Endothelial cell of umbilical vein (primary cell): ENCODE results near the gene SDSL. TPM values are rescaled to one million over a fixed set of nuclear protein-coding genes. Genes with fewer than 3 reads are reported as not detected.

ENCODE experiments used
- BruUV-seq: library from RNA; stranded (reverse); fragments of 400-500 nt; replicated peaks from 2 replicates; lab custom pipeline; 2021; lab: Mats Ljungman, UMichigan
- CTCF ChIA-PET: fragments of 300-600, 350-600 bp; sonication (Branson Sonifier 250); formaldehyde crosslinking; loops from one replicate; lab custom pipeline; 2021; ENCODE audit warnings: antibody characterized with exemption, inconsistent platforms; lab: Charles Lee
- POLR2A ChIA-PET: fragments of 300-600, 350-600 bp; sonication (Branson Sonifier 250); formaldehyde crosslinking; loops from one replicate; lab custom pipeline; 2021; ENCODE audit warnings: antibody characterized with exemption, inconsistent platforms; lab: Charles Lee
- DNase-seq: peaks from one replicate; pipeline ENCODE4 v3.0.0-alpha.2; 2011; ENCODE audit warnings: low read depth, low spot score
- FAIRE-seq: peaks from 2 replicates; lab custom pipeline; 2011; peaks lifted over from hg19 to GRCh38; lab: Jason Lieb, UNC
- H2AFZ ChIP-seq: 2 replicates; pipeline ENCODE4 v1.6.0; 2012; ENCODE audit warnings: low read depth, low read length, control low read depth, inconsistent platforms
- H3K27ac ChIP-seq: 2 replicates; pipeline ENCODE4 v1.5.1; 2011; ENCODE audit warnings: low read depth, mild to moderate bottlenecking, control low read depth, low read length, moderate library complexity; ENCODE audit not compliant: insufficient read depth
- H3K27me3 ChIP-seq, 2 experiments: 2 replicates each; pipeline versions ENCODE4 v1.6.0 to v1.6.1; 2011; ENCODE audit warnings: low read length in 2 of 2, mixed read lengths in 1 of 2; ENCODE audit not compliant: control insufficient read depth in 2 of 2, insufficient read depth in 2 of 2
- H3K36me3 ChIP-seq, 2 experiments: 2 replicates in 1 of 2; 3 replicates in 1 of 2; pipeline ENCODE4 v1.5.1; 2011; ENCODE audit warnings: low read length in 2 of 2, mild to moderate bottlenecking in 1 of 2, moderate library complexity in 1 of 2; ENCODE audit not compliant: control insufficient read depth in 2 of 2, insufficient read depth in 2 of 2; ENCODE audit errors: extremely low read depth in 1 of 2
- H3K4me1 ChIP-seq: 3 replicates; pipeline ENCODE4 v1.5.1; 2011; ENCODE audit warnings: mild to moderate bottlenecking, low read length; ENCODE audit not compliant: control insufficient read depth, insufficient read depth; ENCODE audit errors: extremely low read depth
- H3K4me2 ChIP-seq: 2 replicates; pipeline ENCODE4 v1.6.1; 2011; ENCODE audit warnings: low read length, control low read depth, mixed read lengths; ENCODE audit not compliant: insufficient read depth
- H3K4me3 ChIP-seq, 3 experiments: fragments of 200-600 bp in 1 of 3; sonication (generic), shearing (Covaris generic) in 1 of 3; replicated peaks in 1 of 3; 2 replicates each; pipeline ENCODE4 v1.5.1; 2011 to 2016; ENCODE audit warnings: control low read depth in 3 of 3, low read length in 3 of 3, mild to moderate bottlenecking in 2 of 3, inconsistent platforms in 1 of 3, low read depth in 1 of 3, moderate library complexity in 1 of 3; ENCODE audit not compliant: insufficient read depth in 1 of 3
- H3K79me2 ChIP-seq: 2 replicates; pipeline ENCODE4 v1.6.0; 2012; ENCODE audit warnings: low read length, inconsistent platforms; ENCODE audit not compliant: control insufficient read depth, insufficient read depth
- H3K9ac ChIP-seq: replicated peaks from 2 replicates; pipeline ENCODE3; 2011; ENCODE audit warnings: low read length, control low read depth; ENCODE audit not compliant: insufficient read depth; ENCODE audit errors: extremely low read depth
- H3K9me1 ChIP-seq: replicated peaks from 3 replicates; pipeline ENCODE4 v1.6.0; 2011; ENCODE audit warnings: mild to moderate bottlenecking, low read length; ENCODE audit not compliant: control insufficient read depth, insufficient read depth; ENCODE audit errors: extremely low read depth
- H3K9me3 ChIP-seq: replicated peaks from 2 replicates; pipeline ENCODE4 v1.5.1; 2012; ENCODE audit warnings: low read length, inconsistent platforms; ENCODE audit not compliant: control insufficient read depth, insufficient read depth
- H4K20me1 ChIP-seq: replicated peaks from 2 replicates; pipeline ENCODE3; 2011; ENCODE audit warnings: mild to moderate bottlenecking, low read length; ENCODE audit not compliant: control insufficient read depth, insufficient read depth; ENCODE audit errors: extremely low read depth
- EZH2 ChIP-seq: IDR thresholded peaks from 2 replicates; pipeline ENCODE4 v1.6.1; 2012; ENCODE audit warnings: borderline replicate concordance, low read depth, mild to moderate bottlenecking, moderate library complexity, low read length, inconsistent platforms; ENCODE audit not compliant: severe bottlenecking
- FOS ChIP-seq: IDR thresholded peaks from 2 replicates; pipeline ENCODE4 v1.6.1; 2011; ENCODE audit warnings: mild to moderate bottlenecking, low read length, moderate library complexity, borderline replicate concordance; ENCODE audit not compliant: insufficient read depth
- GATA2 ChIP-seq: IDR thresholded peaks from 2 replicates; pipeline ENCODE4 v1.7.0; 2011; ENCODE audit warnings: low read depth, mild to moderate bottlenecking, moderate library complexity, mixed read lengths, low read length; ENCODE audit not compliant: insufficient read length, insufficient read depth
- JUN ChIP-seq: IDR thresholded peaks from 2 replicates; pipeline ENCODE4 v1.6.1; 2011; ENCODE audit warnings: borderline replicate concordance, low read depth; ENCODE audit not compliant: insufficient read length, insufficient read depth
- MYC ChIP-seq: IDR thresholded peaks from one replicate; pipeline ENCODE4 v1.6.1; 2011; ENCODE audit warnings: mild to moderate bottlenecking, low read depth, low read length
- POLR2A ChIP-seq: IDR thresholded peaks from 2 replicates; pipeline ENCODE4 v1.6.1; 2012; ENCODE audit warnings: low read depth, mild to moderate bottlenecking, control low read depth, low read length
- dilution Hi-C: fragments of 300-500 bp; cut with MboI; formaldehyde crosslinking; loops from one replicate; pipeline ENCODE4 v1.15.0; 2019; ENCODE audit warnings: low sequenced_read_pairs; ENCODE audit not compliant: extremely low pct_ligation_motif_present
- intact Hi-C: fragments of 100-400 bp; cut with micrococcal nuclease; formaldehyde crosslinking; loops from one replicate; pipeline ENCODE4 v1.10.0; 2022
- polyA plus RNA-seq, 4 experiments: library from polyadenylated mRNA; depleted of rRNA in 3 of 4; stranded (reverse) in 3 of 4; unstranded in 1 of 4; fragments of >200 nt; gene quantifications; 2 replicates each; pipeline versions ENCODE4 v1.2.1 to v1.2.3, GENCODE V29; 2011 to 2012; ENCODE audit warnings: missing spikeins in 1 of 4
- total RNA-seq: library from RNA; stranded (reverse); gene quantifications from 2 replicates; pipeline ENCODE4 v1.2.3, GENCODE V29; 2021
- TF ChIP-seq, protein P1 (sequence below): IDR thresholded peaks from 2 replicates; pipeline ENCODE4 v1.6.1; 2011; ENCODE audit not compliant: insufficient read depth, insufficient read length

SDSL gene
- total and polyA plus RNA-seq, 2 donors (not counting 3 experiments of a cell fraction or from before 2014, with no cell fraction given) = 5.7 to 16.9 TPM

DNA sequence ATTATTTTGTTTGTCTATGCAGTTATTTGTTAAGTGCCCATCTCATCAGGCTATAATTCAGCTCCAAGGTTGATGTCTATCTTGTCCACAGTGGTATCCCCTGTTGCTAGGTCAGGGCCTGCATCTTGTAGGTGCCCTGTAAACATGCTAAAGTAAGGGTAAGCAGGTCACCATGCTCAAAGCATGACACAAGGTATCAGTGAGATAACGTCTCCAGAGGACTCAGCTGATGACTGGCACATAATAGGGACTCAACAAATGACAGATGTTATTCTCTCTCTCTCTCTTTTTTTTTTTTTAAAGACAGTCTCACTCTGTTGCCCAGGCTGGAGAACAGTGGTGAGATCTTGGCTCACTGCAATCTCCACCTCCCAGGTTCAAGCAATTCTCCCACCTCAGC lies 2.3 kb downstream of the SDSL start:
- no peaks in the 10 kb centered on the region for H3K27me3 ChIP-seq
- no peak overlapping the region for H2AFZ ChIP-seq
- POLR2A ChIA-PET = interaction anchor here (0.6 kb wide), 1 partner anchor 227 kb away, joined by 7 read pairs; no protein-coding TSS in a partner anchor
- DNase-seq (no peak), FAIRE-seq (no peak)
- BruUV-seq = no TSS peak
- CTCF ChIA-PET = interaction anchor here (0.6 to 2.8 kb wide), 21 partner anchors 8 to 524 kb away, joined by 3 to 42 read pairs (median 6); partner anchors contain the start of genes RITA1, SDS and TPCN1
- no peak overlapping the region for H3K9ac ChIP-seq
- H3K4me1 ChIP-seq = peaks cover 7% of the 10 kb centered on the region
- no peaks in the 10 kb centered on the region for H3K9me1 ChIP-seq
- H3K4me2 ChIP-seq = no peak overlapping the region
- dilution Hi-C loops = no loop called here
- no peak overlapping the region for H3K4me3 ChIP-seq
- H3K36me3 ChIP-seq = no peaks in the 10 kb centered on the region
- no peaks in the 10 kb centered on the region for H3K79me2 ChIP-seq
- no peaks in the 10 kb centered on the region for H3K9me3 ChIP-seq
- H3K27ac ChIP-seq = no peak overlapping the region
- intact Hi-C loops = loop anchor here (2.0 kb wide), 1 partner anchor 376 kb away; no protein-coding TSS in a partner anchor
- no peaks in the 10 kb centered on the region for H4K20me1 ChIP-seq
- TF ChIP-seq FOS (no peak), POLR2A (no peak), JUN (no peak), MYC (no peak), GATA2 (no peak), EZH2 (no peak)
- TF ChIP-seq, protein P1, sequence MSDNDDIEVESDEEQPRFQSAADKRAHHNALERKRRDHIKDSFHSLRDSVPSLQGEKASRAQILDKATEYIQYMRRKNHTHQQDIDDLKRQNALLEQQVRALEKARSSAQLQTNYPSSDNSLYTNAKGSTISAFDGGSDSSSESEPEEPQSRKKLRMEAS = no peak
